AG04449 (cell line): ENCODE data around the gene ASPHD1.
A peak's percentile ranks its signal among the peaks of the same experiment; 100 is the strongest.

Experiments used
- CTCF ChIA-PET: fragments of 350-600 bp; formaldehyde crosslinking; extraction: SDS; loops from one replicate; lab custom pipeline; 2021; ENCODE audit warnings: antibody characterized with exemption; lab: Yijun Ruan, JAX
- POLR2A ChIA-PET: fragments of 400-600, 350-600 bp; formaldehyde crosslinking; extraction: SDS; loops from one replicate; lab custom pipeline; 2020; ENCODE audit warnings: antibody characterized with exemption, inconsistent platforms; lab: Yijun Ruan, JAX
- DNase-seq: peaks from one replicate; pipeline ENCODE4 v3.0.0-alpha.2; 2010; ENCODE audit warnings: low read depth, low spot score
- H3K4me3 ChIP-seq: 2 replicates; pipeline ENCODE4 v1.5.1; 2011; ENCODE audit warnings: low read depth, mild to moderate bottlenecking, control low read depth, low read length
- TF ChIP-seq, protein P1 (sequence below): IDR thresholded peaks from one replicate; pipeline ENCODE4 v1.5.1; 2011; ENCODE audit warnings: mild to moderate bottlenecking, moderate library complexity, low read length, control low read depth, inconsistent platforms; ENCODE audit not compliant: insufficient read depth; ENCODE audit errors: missing control alignments

The ASPHD1 gene

DNA sequence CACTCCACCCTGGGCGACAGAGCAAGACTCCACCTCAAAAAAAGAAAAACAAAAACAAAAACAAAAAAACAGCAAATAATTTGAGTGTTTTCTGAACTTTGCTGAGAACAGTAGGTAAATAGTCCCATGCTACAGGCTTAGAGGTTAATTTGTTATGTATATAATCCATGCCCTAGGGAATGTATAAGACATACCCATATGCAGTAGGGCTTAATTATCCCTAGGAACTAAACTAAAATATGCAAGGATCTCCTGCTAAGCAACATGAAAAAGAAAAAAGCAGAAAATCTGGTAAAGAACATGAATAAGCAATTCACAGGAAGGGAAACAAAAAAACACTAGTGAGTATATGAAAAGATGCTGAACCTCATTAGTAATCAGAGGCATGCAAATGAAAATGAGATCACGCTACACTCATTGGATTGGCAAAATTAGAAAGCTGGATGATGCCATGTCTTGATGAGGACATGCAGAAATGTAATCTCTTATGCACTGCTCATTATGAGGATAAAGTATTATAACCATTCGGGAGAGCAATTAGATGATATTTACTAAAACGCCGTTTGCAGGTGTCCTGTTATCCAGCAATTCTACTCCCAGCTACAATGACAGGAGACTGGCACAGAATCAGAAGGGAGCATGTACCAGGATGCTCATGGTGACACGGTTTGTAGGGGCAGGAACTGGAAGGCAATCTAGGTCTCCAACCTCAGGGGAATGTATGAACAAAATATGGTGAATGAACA is 20.2 kb downstream of the ASPHD1 start:
- CTCF ChIA-PET: interaction anchor here (1.2 to 2.7 kb wide), 2 partner anchors 11 to 112 kb away, joined by 4 to 7 read pairs; partner anchors contain the start of gene TLCD3B
- no peak for DNase-seq
- TF ChIP-seq, protein P1, sequence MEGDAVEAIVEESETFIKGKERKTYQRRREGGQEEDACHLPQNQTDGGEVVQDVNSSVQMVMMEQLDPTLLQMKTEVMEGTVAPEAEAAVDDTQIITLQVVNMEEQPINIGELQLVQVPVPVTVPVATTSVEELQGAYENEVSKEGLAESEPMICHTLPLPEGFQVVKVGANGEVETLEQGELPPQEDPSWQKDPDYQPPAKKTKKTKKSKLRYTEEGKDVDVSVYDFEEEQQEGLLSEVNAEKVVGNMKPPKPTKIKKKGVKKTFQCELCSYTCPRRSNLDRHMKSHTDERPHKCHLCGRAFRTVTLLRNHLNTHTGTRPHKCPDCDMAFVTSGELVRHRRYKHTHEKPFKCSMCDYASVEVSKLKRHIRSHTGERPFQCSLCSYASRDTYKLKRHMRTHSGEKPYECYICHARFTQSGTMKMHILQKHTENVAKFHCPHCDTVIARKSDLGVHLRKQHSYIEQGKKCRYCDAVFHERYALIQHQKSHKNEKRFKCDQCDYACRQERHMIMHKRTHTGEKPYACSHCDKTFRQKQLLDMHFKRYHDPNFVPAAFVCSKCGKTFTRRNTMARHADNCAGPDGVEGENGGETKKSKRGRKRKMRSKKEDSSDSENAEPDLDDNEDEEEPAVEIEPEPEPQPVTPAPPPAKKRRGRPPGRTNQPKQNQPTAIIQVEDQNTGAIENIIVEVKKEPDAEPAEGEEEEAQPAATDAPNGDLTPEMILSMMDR: no peak
- POLR2A ChIA-PET: no interaction called here
- H3K4me3 ChIP-seq: no peak overlapping the region

DNA sequence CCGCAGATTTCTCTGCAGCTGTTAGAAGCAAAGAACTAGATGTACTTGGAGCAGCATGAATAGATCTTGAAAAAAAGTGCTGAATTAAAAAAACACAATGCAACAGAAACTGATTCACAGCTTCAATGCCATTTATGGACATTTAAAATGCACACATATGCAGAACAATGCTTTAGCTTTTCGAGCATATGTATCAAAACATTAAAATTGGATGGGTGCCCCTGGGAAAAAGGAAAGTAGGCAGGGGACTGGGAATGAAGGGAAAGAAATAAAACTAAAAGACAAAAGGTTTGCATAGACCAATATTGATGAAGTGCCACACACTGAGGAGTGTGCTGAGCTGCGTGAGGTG is 20.7 kb downstream of the ASPHD1 start:
- TF ChIP-seq, protein P1: no peak
- DNase-seq: no peak
- CTCF ChIA-PET: interaction anchor here (2.7 kb wide), 1 partner anchor 111 kb away, joined by 7 read pairs; the partner anchor contains the start of gene TLCD3B
- POLR2A ChIA-PET: no interaction called here
- H3K4me3 ChIP-seq: no peak overlapping the region

DNA sequence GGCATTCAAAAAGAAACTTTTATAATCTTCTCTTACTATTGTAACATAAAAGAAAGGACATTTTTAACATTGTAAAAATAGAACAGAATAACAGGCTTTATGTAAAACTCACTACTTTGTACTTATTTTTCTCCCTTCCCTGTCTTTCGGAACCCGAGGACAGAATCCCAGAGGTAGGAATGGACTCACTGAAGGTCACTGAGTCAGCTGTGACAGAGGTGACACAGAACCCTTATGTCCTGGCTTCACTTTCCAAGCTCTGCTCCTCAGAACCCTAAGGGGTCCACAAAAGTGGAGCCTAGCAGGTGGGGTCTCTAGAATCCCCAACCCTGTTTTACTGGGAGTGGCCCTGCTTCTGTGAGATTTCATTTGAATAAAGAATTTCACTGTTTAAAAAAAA is 22.0 kb downstream of the ASPHD1 start:
- POLR2A ChIA-PET: no interaction called here
- TF ChIP-seq, protein P1: no peak
- DNase-seq: no peak
- H3K4me3 ChIP-seq: no peak overlapping the region
- CTCF ChIA-PET: interaction anchor here (1.6 to 1.9 kb wide), 2 partner anchors 14 to 20 kb away, joined by 3 to 5 read pairs; no protein-coding TSS in a partner anchor

DNA sequence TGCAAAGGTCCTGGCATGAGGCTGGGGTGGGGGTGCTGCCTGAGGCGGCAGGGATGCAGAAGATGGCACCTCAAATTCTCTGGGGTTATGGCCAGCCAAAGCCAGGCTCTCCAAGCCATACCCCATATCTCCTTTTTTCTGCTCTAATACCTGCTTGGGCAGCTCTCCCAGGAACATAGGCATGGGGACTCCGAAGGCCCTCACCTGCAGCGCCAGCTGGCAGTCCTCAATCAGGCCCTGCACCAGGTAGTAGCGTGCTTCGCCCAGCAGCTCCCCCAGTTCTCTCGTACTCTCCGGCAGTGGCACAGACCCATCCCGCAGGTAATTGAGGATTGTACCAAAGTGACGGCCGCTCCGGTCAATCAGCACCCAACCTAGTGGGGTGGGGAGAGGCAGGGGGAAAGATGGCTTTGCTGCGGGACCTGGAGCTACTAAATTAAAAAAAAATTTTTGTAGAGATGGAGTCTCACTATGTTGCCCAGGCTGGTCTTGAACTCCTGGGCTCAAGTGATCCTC is 22.8 kb downstream of the ASPHD1 start:
- DNase-seq: no peak
- TF ChIP-seq, protein P1: no peak
- ChIA-PET CTCF (interaction anchor here (0.9 to 1.9 kb wide), 4 partner anchors 9 to 75 kb away, joined by 3 to 5 read pairs (median 4); no protein-coding TSS in a partner anchor), POLR2A (no interaction called here)
- no peak overlapping the region for H3K4me3 ChIP-seq

DNA sequence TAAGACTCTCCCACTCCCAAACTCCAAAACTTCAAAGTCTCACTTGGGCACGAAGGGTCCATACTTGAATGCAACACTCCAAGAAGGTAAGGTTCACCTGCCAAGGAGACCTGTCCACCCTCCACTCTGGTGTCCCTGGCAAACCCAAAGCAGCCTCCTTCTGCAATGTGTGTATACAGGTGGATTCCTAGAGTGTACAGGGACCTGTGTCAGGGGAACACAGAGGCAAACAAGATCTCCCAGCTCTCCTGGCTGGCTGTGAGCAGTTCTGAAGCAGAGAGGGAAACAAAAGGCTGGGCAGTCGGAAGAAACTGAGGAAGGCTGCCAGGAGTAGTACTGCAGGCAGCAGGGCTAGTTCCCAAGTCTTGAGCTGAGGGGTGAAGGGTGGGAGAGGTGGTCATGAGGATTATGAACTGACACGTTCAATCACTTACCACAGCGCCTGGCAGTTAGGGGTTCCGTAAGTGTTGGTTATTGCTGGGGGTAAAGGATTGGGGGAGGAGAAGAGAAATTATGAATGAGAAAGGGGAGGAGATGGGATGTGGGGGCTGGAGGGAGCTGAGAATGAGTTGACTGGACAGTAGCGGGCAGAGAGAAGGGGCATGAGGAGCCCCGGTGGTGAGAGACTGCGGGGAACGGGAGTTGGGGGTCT is 24.9 kb downstream of the ASPHD1 start:
- POLR2A ChIA-PET: interaction anchor here (1.8 to 2.4 kb wide), 5 partner anchors 14 to 49 kb away, joined by 8 to 15 read pairs (median 10); partner anchors contain the start of genes ASPHD1, SEZ6L2, TAOK2 and TMEM219
- TF ChIP-seq, protein P1: no peak
- peak overlapping the region; percentile 95 for H3K4me3 ChIP-seq
- CTCF ChIA-PET: interaction anchor here (1.3 to 2.2 kb wide), 4 partner anchors 18 to 225 kb away, joined by 4 to 10 read pairs (median 6); partner anchors contain the start of gene TMEM219
- DNase-seq: no peak
